ENCODE results near the gene ETFBKMT. TPM values are rescaled to one million over a fixed set of nuclear protein-coding genes. Genes with fewer than 3 reads are reported as not detected.
"Not testable (repeated sequence)": the region's sequence is repeated elsewhere in the genome, so short reads cannot be mapped to it uniquely, and the experiment has no call there.

The ETFBKMT gene
- total RNA-seq, 1 experiment from 2014 or later = 2.0 TPM

DNA sequence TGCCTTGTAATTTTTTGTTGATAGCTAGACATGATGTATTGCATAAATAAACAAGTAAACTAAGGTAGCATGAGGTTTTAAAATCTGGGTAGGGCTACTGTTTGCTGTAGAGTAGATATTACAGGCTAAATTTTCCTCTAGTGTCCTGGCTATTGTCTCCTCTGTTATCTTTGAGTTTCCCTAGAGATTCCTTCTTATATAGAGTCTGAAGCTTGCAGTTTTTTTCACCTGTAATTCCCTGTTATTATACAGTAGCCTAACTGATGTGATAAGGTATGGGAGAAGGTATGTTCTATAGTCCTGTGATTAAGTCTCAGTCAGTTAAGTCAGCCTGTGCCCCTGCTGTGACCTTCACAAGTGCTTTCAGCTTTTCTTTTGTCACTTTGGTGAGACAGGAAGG lies 9.5 kb downstream of the ETFBKMT start (continued):
- TF ChIP-seq, protein P1, sequence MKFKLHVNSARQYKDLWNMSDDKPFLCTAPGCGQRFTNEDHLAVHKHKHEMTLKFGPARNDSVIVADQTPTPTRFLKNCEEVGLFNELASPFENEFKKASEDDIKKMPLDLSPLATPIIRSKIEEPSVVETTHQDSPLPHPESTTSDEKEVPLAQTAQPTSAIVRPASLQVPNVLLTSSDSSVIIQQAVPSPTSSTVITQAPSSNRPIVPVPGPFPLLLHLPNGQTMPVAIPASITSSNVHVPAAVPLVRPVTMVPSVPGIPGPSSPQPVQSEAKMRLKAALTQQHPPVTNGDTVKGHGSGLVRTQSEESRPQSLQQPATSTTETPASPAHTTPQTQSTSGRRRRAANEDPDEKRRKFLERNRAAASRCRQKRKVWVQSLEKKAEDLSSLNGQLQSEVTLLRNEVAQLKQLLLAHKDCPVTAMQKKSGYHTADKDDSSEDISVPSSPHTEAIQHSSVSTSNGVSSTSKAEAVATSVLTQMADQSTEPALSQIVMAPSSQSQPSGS (CRISPR knock-in tag; IDR thresholded peaks at IDR 0.05; ENCODE audit: borderline replicate concordance, low read depth) = no peak
- TF ChIP-seq, protein P2, sequence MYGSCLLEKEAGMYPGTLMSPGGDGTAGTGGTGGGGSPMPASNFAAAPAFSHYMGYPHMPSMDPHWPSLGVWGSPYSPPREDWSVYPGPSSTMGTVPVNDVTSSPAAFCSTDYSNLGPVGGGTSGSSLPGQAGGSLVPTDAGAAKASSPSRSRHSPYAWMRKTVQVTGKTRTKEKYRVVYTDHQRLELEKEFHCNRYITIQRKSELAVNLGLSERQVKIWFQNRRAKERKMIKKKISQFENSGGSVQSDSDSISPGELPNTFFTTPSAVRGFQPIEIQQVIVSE (CRISPR knock-in tag; IDR thresholded peaks at IDR 0.05; ENCODE audit: borderline replicate concordance) = no peak
- TF ChIP-seq GTF2I (CRISPR knock-in tag; conservative IDR thresholded peaks at IDR 0.05) (no peak), ATF1 (CRISPR knock-in tag; IDR thresholded peaks at IDR 0.05) (no peak), NFE2L1 (CRISPR knock-in tag; IDR thresholded peaks at IDR 0.05) (no peak)
- TF ChIP-seq, protein P3, sequence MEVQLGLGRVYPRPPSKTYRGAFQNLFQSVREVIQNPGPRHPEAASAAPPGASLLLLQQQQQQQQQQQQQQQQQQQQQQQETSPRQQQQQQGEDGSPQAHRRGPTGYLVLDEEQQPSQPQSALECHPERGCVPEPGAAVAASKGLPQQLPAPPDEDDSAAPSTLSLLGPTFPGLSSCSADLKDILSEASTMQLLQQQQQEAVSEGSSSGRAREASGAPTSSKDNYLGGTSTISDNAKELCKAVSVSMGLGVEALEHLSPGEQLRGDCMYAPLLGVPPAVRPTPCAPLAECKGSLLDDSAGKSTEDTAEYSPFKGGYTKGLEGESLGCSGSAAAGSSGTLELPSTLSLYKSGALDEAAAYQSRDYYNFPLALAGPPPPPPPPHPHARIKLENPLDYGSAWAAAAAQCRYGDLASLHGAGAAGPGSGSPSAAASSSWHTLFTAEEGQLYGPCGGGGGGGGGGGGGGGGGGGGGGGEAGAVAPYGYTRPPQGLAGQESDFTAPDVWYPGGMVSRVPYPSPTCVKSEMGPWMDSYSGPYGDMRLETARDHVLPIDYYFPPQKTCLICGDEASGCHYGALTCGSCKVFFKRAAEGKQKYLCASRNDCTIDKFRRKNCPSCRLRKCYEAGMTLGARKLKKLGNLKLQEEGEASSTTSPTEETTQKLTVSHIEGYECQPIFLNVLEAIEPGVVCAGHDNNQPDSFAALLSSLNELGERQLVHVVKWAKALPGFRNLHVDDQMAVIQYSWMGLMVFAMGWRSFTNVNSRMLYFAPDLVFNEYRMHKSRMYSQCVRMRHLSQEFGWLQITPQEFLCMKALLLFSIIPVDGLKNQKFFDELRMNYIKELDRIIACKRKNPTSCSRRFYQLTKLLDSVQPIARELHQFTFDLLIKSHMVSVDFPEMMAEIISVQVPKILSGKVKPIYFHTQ (CRISPR knock-in tag; IDR thresholded peaks at IDR 0.05) = no peak

DNA sequence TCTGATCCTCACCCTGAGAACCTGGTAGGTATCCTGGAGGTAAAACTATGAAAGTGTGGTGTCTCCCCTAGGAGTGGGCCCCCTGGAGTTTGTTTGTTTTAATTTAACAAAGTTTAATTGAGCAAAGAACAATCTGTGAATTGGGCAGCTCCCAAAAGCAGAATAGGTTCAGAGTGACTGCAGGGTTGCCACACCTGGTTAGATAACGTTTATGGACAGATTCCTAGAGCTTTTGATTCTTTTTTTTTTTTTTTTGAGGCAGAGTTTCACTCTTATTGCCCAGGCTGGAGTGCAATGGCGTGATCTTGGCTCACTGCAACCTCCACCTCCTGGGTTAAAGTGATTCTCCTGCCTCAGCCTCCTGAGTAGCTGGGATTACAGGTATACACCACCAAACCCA lies 10.1 kb downstream of the ETFBKMT start:
- ATAC-seq; CTCF ChIA-PET; H3K27ac Mint-ChIP-seq; DNase-seq (ENCODE audit: low spot score); H3K4me3 Mint-ChIP-seq; H3K27me3 Mint-ChIP-seq (ENCODE audit: low read depth); POLR2A ChIA-PET: not testable (repeated sequence)
- peaks cover 50% of the 10 kb centered on the region for H3K36me3 Mint-ChIP-seq
- H3K4me1 Mint-ChIP-seq = peaks cover 16% of the 10 kb centered on the region
- H3K9me3 Mint-ChIP-seq = peaks cover 49% of the 10 kb centered on the region

DNA sequence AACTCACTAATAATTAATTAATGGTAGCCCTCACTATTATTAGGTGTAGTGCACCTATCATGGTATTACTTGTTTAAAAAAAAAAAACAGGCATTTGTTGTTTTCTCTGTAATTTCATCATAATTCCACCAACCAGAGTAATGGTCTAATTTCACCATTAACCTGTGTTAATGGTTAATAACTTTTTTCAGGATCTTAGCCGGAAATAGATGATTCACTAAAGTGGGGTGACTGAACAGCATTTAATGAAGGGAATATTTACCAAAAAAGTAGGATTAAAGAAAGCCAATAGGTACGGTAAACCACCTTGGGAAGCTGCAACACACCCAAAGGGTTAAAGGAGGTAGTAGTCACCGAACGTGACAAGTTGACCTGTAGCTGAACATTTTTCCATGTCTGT lies 13.0 kb downstream of the ETFBKMT start:
- no peak for ATAC-seq
- DNase-seq (ENCODE audit: low spot score) = no peak
- TF ChIP-seq, protein P4, sequence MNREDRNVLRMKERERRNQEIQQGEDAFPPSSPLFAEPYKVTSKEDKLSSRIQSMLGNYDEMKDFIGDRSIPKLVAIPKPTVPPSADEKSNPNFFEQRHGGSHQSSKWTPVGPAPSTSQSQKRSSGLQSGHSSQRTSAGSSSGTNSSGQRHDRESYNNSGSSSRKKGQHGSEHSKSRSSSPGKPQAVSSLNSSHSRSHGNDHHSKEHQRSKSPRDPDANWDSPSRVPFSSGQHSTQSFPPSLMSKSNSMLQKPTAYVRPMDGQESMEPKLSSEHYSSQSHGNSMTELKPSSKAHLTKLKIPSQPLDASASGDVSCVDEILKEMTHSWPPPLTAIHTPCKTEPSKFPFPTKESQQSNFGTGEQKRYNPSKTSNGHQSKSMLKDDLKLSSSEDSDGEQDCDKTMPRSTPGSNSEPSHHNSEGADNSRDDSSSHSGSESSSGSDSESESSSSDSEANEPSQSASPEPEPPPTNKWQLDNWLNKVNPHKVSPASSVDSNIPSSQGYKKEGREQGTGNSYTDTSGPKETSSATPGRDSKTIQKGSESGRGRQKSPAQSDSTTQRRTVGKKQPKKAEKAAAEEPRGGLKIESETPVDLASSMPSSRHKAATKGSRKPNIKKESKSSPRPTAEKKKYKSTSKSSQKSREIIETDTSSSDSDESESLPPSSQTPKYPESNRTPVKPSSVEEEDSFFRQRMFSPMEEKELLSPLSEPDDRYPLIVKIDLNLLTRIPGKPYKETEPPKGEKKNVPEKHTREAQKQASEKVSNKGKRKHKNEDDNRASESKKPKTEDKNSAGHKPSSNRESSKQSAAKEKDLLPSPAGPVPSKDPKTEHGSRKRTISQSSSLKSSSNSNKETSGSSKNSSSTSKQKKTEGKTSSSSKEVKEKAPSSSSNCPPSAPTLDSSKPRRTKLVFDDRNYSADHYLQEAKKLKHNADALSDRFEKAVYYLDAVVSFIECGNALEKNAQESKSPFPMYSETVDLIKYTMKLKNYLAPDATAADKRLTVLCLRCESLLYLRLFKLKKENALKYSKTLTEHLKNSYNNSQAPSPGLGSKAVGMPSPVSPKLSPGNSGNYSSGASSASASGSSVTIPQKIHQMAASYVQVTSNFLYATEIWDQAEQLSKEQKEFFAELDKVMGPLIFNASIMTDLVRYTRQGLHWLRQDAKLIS (CRISPR knock-in tag; IDR thresholded peaks at IDR 0.05; ENCODE audit: borderline replicate concordance) = no peak
- no peak for TF ChIP-seq MYBL2 (CRISPR knock-in tag; IDR thresholded peaks at IDR 0.05)
- TF ChIP-seq CBFB (CRISPR knock-in tag; IDR thresholded peaks at IDR 0.05; ENCODE audit: low read depth) = no peak
- peaks cover 33% of the 10 kb centered on the region for H3K36me3 Mint-ChIP-seq
- peaks cover 16% of the 10 kb centered on the region for H3K4me1 Mint-ChIP-seq
- no peak overlapping the region for H3K4me3 Mint-ChIP-seq
- ChIA-PET CTCF (interaction anchor here (0.5 kb wide), 1 partner anchor 771 kb away, joined by 3 read pairs; no protein-coding TSS in a partner anchor), POLR2A (no interaction called here)
- peaks cover 33% of the 10 kb centered on the region for H3K9me3 Mint-ChIP-seq
- no peaks in the 10 kb centered on the region; the same call in 1 of the 2 replicates for H3K27me3 Mint-ChIP-seq (ENCODE audit: low read depth)
- H3K27ac Mint-ChIP-seq = no peak overlapping the region

DNA sequence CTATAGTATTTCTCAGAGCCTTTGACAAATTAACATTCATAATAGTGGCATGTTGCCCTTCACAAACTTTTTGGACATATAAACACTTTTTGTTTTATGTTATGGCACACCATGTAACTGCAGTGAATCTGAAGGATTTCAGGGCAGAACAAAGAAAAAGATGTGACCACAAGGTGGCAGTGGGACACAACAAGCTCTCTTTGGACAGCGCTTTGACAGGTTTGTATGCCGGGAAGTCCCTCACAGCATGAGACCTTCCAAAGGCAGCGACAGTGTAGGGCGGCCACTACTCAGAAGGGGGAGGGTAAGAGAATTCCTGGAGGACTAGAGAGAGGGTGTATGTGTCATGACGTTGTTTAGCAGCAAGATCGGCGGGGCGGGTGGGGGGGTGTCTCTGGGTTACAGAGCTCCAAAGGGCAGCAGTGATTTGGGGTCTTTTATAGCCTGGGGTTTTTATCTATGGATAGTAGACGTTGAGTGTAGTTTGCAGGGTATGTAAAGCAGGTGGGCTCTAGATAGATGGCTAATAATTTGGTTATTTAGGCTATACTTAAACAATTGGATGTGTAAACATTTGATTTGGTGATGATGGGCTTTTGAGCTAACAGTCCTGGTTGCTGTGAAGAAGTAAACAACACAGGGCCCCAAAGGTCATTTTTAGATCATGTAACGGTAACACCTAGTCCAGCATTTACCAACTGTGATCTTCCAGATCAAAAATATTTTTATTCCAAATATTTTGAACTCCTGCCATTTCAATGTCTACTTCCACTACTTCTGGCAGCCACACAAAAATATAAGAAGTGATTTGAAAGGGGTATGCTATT lies 22.9 kb downstream of the ETFBKMT start:
- ChIA-PET POLR2A (interaction anchor here (0.7 kb wide), 1 partner anchor 331 kb away, joined by 5 read pairs; no protein-coding TSS in a partner anchor), CTCF (interaction anchor here (0.7 to 1.9 kb wide), 9 partner anchors 19 to 662 kb away, joined by 3 to 6 read pairs (median 3); partner anchors contain the start of gene ETFBKMT)
- Mint-ChIP-seq H3K27me3 (ENCODE audit: low read depth) (no peaks in the 10 kb centered on the region), H3K4me3 (no peak overlapping the region), H3K9me3 (peaks cover 23% of the 10 kb centered on the region), H3K4me1 (peaks cover 4% of the 10 kb centered on the region; the same call in 1 of the 2 replicates), H3K36me3 (peaks cover 37% of the 10 kb centered on the region), H3K27ac (no peak overlapping the region)
- DNase-seq (ENCODE audit: low spot score) = peak; percentile 73
- peak; percentile 100 for ATAC-seq
- no peak for TF ChIP-seq GTF2I (CRISPR knock-in tag; conservative IDR thresholded peaks at IDR 0.05)
- no peak for TF ChIP-seq FOXP1 (CRISPR knock-in tag; IDR thresholded peaks at IDR 0.05; ENCODE audit: borderline replicate concordance)
- TF ChIP-seq CREM (CRISPR knock-in tag; IDR thresholded peaks at IDR 0.05) = no peak
- TF ChIP-seq NR3C1 (CRISPR knock-in tag; conservative IDR thresholded peaks at IDR 0.05; ENCODE audit: low read depth) = no peak
- no peak for TF ChIP-seq ZNF232 (CRISPR knock-in tag; IDR thresholded peaks at IDR 0.05)
- TF ChIP-seq ESRRA (CRISPR knock-in tag; IDR thresholded peaks at IDR 0.05; ENCODE audit: borderline replicate concordance) = no peak
- TF ChIP-seq, protein P5, sequence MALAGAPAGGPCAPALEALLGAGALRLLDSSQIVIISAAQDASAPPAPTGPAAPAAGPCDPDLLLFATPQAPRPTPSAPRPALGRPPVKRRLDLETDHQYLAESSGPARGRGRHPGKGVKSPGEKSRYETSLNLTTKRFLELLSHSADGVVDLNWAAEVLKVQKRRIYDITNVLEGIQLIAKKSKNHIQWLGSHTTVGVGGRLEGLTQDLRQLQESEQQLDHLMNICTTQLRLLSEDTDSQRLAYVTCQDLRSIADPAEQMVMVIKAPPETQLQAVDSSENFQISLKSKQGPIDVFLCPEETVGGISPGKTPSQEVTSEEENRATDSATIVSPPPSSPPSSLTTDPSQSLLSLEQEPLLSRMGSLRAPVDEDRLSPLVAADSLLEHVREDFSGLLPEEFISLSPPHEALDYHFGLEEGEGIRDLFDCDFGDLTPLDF (CRISPR knock-in tag; IDR thresholded peaks at IDR 0.05) = no peak

Data from WTC11 (cell line).